NCI-H82 treated with DMSO at 0.1 percent for 48 hours (cell line): Measurements from ENCODE around the gene DDX27.

Source experiments
- DNase-seq: peaks from one replicate; lab custom pipeline; 2025; ENCODE audit not compliant: unreplicated experiment; lab: John Stamatoyannopoulos, UW

DDX27 gene

DNA sequence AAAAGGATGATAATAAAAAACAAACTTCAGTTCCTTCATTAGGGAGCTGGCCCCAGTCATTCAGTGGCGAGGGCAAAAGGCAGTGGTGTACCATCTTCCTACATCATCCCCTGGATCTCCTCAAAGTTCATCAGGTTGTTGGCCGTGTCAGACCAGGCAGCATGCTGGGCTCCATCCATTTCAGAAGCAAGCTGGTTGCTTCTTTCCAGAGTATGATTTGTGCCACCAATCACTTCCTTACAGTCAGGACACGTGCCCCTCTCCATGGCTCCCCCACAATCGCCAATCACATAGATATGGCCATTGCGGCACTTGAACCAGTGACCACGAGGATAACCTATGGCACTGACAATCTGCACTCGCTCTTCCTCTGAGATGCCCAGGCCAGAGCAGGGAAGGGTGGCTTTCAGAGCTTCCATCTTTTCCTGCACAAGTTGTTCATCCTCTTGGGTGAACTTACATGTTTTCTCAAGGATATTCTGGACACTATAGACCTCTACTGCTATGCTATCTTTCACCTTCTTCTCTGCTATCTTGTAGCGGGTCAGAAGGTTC, 28.0 kb downstream of the DDX27 start:
- no peak for DNase-seq

DNA sequence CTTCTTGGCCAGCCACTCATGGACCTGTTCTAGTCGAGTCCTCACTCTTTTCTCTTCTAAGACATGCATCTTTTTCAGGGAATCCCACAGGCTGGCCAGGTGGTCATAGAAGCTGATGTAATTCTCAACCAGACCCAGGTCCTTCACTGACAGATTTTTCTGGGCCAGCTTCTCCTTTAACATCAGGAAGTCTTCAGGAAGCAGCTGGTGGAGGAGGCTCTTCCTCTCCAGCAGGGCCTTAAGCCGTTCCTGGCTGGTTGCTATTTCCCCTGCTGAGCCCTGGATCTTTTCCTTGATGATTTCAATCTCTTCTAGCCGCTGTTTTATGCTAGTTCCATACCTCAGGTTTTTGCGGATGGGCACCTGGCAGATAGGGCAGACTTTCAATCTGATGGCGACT, 28.6 kb downstream of the DDX27 start:
- no peak for DNase-seq

DNA sequence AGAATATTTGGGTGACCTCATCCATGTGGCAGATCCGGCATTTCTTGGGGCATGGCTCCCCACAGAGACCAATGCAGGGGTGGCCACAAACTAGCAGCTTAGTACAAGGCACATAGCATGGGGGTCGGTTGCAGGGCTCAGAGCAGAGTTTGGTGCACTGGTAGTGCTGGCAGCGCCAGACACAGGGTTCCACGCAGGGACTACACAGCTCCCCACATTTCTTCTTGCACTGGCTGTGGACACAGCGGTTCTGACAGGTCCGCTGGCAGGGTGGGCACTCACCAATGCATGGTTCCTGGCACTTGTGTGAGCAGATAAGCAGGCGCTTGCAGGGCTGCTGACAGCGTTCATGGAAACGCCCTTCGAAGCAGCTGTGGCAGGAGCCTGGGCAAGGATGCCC, 29.1 kb downstream of the DDX27 start:
- no peak for DNase-seq

DNA sequence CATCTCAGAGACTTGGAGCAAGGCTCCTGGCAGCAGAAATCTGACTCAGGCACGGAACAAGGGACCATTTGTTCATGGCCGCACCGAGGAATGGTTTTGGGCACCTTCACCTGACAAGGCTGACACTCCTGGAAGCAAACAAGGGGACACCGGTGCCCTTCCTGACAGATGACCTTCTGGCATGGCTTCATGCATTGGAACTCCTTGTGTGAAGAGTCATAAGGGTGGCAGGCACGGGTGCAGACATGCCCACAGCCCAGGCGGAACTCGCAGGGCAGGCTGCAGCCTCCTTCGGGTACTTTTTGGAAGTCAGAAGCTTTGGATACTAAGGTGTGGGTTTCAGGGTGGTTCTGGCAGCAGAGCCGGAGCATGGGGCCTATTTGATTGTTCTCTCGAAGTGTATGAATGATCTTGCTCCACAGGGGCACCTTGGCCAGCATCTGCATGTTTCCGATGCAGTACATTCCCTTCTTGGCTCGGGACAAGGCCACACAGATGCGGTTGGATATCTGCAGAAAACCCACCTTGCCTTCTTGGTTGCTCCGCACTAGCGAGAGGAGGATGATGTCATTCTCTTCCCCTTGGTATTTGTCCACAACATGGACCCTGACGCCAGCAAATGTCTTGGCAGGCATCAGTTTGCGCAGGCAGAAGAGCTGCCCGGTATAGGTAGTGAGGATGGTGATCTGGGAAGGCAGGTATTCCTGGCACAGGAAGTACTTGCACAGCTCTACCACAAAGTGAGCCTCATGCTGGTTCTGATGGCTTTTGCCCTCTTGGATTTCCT, 29.9 kb downstream of the DDX27 start:
- DNase-seq = no peak

DNA sequence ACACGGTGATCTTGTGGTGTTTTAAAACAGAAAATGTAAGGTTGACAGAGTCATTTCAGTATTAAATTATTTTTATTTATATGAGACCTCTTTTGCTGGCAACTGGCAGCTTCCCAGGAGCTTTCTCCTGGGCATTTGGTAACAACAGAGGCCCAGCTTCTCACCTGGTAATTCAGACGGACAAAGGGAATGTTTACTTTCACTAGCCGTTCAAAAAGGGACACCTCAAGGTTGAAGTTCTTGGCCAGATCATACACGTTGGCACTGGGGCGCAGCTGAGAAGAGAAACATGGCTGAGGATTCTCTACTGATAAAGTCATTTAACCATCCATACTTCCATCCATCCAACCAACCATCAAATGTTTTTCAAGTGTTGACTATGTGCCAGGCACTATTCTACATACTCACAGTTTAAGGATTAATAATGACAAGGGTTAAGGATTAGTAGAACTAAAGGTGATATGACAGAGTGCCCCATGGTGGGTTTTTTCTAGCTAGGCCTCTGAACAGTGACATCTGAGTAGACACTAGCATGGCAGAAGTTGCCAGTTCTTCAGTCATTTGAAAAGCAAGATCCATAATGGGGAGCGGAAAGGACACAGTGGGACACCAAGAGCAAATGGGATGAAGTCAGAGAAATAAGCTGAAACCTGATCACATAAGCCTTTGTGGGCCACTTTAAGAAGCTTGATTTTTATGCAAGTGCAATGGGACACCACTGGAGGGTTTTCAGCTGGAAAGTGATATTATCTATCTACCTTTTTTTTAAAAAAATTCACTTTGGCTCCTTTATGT, 33.5 kb downstream of the DDX27 start:
- DNase-seq = no peak

DNA sequence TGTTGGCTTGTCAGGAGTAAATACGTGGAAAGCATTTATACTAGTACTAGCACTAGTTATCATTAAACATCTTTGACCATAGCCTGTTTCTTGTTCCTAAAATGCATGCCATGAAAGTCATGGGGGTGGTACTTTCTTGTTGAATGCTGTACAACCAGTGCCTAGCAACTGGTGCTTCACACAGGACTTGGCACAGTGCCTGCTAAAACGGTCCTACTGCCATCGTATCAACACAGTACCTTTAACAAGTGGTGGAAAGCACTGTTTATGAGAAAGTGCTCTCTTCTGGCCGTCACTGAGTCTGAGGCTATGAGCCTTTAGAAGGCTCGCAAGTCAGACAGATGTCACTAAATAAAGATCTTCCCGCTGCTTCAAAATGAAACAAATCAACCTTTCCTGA, 37.0 kb downstream of the DDX27 start:
- no peak for DNase-seq

DNA sequence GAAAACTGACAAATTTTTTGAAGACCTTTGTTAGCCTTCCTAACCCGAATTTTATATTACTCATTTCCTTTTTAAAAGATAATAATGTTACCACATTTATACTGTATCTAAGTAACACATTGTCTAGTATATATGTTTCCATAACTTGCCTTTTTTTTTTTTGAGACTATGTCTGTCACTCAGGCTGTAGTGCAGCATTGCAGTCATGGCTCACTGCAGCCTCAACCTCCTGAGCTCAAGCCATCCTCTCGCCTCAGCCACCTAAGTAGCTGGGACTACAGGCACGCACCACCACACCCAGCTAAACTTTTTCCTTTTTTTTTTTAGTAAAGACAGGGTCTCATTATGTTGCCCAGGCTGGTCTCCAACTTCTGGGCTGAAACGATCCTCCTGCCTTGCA, 40.1 kb downstream of the DDX27 start:
- DNase-seq = no peak

DNA sequence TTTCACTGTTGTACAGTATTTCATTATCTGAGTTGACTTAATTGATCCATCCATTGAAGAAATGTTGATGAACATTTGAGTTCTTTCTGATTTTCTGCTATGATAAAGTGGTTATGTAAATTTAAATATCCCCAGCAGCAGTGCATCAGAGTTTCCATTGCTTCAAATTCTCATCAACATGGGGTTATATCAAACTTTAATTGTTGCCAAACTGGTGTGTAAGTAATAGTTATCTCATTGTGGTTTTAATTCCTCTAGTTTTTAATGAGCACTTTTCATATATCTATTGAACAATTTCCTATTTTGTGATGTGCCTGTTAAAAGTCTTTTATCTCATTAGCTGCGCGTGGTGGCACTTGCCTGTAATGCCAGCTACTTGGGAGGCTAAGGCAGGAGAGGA, 40.6 kb downstream of the DDX27 start:
- DNase-seq = no peak

DNA sequence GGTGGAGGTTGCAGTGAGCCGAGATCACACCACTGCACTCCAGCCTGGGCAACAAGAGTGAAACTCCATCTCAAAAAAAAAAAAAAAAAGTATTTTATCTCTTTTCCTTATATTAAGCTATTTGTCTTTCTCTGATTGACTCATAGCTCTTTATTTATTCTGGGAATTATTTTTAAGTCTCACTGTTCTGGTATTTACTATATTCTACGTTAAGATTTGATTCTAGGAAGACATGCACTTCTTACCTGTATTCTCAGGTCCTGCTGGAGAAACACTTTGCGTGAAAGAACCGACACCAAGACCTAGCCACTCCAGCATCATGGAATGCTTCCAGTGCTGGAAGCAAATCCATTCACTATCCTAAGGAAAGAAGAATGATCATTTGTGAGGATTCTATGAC, 41.0 kb downstream of the DDX27 start:
- DNase-seq = no peak

DNA sequence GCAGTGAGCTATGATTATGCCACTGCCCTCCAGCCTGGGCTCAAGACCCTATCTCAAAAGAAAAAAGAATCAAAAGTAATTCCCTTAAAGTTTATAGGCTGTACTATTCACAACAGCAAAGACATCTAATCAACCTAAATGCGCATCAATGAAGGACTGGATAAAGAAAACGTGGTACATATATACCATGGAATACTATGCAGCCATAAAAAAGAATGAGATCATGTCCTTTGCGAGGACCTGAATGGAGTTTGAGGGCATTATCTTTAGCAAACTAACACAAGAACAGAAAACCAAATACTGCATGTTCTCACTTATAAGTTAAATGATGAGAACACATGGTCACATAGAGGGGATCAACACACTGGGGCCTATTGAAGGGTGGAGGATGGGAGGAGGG, 42.0 kb downstream of the DDX27 start:
- no peak for DNase-seq

DNA sequence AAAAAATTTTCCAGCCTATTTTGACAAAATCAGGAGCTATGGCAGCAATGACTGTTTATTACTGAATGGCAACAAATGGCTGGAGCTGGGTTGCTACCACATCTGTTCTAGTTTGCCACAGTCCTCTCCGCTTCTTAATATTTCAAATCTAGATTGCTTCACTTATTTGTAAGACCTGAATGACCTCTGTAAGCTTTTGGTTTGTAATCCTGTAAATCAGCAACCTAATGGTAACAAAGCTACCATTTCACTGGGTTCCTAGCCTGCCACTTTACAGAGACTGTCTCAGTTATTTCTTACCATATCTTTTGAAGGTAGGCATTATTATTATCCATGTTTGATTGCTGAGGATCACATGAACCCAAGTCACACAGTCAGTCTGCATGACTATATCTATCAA, 43.2 kb downstream of the DDX27 start:
- DNase-seq = no peak

DNA sequence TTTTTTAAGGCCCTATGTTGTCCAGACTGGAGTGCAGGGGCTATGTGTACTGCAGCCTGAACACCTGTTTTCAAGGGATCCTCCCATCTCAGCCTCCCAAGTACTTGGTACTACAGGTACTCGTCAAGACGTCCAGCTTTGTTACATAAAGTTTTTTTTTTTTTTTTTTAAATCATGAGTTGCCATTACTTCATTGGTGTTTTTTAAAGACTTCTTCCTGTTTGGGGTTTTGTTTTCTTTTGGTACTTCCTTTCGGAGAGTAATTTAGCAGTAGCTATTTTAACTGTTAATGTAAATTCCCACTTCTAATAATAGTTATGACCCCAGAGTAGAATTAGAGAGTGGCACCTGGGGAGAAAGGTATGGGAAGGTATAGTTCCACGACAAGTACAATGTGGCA, 48.1 kb downstream of the DDX27 start:
- DNase-seq = no peak

DNA sequence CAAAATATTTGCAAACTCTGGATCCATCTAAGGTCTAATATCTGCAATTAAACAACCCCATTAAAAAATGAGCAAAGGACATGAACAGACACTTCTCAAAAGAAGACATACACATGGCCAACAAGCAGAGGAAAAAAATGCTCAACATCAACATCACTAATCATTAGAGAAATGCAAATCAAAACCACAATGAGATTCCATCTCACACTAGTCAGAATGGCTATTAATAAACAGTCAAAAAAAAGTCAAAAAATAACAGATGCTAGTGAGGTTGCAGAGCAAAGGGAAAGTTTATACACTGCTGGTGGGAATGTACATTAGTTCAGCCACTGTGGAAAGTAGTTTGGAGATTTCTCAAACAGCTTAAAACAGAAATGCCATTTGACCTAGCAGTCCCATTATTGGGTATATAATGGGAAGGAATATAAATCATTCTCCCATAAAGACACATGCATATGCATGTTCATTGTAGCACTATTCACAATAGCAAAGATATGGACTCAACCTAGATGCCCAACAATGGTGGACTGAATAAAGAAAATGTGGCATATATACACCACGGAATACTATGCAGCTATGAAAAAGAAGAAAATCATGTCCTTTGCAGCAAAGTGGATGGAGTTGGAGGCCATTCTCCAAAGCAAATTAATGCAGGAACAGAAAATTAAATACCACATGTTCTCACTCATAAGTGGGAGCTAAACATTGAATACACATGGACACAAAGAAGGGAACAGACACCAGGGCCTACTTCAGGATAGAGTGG, 49.6 kb downstream of the DDX27 start:
- no peak for DNase-seq

DNA sequence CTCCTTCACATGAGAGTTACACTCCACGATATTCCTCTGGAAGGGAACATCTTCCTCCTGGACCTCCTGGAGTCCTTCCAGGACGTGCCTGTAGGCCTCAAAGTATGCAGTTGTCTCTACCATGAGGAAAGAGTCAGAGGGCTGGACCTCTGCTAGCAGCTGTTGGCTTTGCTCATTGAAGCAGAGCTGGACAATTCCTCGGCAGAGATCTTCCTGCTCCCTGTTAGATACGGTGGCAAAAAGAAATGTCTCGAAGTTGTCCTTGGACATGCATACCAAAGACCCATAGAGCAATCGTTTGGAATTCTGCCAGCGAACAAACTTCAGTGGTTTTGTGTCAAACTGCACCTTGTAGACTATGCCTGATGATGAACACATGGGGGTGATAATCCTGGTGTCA, 51.0 kb downstream of the DDX27 start:
- no peak for DNase-seq

DNA sequence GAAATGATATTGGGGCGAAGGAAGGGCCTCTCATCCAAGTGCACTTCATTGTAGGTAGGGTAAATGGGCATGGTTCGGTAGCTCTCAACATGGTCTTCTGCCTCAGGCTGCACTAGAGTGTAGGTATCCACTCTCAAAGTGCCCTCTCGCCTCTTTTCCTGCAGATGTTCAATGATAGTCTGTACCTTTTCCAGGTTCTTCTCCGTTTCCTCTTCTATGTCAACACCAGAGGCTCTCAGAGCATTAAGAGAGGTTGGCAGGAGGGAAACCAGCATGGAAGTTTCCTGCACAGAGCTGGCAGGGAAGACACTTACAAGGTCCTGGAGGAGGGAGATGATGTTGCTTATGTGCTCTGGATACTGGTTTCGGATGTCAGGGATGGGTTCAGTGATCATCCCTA, 51.5 kb downstream of the DDX27 start:
- DNase-seq = no peak

DNA sequence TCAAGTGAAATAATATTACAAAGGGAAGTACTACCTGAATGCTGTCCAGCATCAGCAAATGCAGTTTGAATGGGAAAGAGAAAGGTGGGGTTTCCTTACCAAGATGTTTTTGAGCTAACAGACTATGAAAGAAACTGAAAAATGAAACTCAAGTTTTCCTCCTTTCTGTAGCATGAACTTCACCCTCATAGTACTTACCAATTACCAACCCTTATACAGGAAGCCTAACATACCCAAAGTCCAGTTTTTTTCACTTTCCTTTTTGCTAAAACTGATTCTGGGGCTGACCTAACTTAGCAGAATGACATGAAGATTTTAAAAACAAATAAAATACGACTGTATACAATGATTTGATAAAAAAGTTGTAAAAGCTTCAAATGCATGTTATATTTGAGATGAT, 53.4 kb downstream of the DDX27 start:
- DNase-seq = no peak

DNA sequence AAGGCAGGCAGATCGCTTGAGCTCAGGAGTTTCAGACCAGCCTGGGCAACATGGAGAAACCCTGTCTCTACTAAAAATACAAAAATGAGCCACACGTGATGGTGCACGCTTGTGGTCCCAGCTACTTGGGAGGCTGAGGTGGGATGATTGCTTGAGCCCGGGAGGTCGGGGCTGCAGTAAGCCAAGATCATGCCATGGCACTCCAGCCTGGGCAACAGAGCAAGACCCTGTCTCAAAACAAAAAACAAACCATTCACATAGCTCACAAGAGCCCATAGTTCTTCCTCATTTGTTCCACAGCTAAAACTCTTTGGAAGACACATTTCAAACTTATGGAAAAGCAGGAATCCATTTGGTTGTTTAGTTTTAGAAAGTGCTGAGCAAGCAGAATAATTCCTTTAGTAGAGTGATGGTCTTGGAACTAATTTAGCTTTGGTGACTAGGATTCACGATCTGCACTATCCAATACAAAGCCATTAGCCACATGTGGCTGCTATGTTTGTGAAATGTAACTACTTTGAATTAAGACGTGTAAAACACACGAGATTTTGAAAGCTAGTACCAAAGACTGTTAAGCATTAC, 54.6 kb downstream of the DDX27 start:
- DNase-seq = no peak

DNA sequence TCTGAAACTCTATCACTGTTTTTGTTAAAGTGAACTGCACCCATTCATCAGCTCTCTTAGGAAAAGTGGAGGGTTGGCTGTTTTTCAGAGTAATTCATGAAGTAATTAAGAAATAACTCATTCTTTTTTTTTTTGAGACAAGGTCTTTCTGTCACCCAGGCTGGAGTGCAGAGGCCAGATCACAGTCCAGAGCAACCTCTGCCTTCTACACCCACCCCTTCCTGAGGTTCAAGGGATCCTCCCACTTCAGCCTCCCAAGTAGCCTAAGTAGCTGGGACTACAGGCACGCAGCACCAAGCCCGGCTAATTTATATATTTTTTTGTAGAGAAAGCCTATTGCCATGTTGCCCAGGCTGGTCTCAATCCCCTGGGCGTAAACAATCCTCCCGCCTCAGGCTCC, 56.0 kb downstream of the DDX27 start:
- DNase-seq = no peak

DNA sequence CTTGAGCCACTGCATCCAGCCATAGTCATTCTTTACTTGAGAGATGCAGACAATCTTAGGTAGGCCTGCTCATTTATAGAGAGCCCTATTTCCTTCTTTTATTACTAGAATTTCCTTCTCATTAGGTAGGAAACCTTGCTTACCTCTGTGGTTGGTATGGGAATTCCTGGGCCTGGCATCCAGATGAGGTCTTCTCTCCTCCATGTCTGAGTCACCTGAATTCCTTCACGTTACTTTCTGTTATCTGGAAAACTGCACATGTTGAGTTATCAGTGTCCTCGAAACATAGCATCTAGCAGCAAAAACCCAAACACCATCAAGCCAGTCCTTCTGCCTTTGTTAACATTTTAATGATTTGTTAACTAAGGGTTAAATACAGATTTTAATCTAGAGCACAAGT, 56.4 kb downstream of the DDX27 start:
- no peak for DNase-seq

DNA sequence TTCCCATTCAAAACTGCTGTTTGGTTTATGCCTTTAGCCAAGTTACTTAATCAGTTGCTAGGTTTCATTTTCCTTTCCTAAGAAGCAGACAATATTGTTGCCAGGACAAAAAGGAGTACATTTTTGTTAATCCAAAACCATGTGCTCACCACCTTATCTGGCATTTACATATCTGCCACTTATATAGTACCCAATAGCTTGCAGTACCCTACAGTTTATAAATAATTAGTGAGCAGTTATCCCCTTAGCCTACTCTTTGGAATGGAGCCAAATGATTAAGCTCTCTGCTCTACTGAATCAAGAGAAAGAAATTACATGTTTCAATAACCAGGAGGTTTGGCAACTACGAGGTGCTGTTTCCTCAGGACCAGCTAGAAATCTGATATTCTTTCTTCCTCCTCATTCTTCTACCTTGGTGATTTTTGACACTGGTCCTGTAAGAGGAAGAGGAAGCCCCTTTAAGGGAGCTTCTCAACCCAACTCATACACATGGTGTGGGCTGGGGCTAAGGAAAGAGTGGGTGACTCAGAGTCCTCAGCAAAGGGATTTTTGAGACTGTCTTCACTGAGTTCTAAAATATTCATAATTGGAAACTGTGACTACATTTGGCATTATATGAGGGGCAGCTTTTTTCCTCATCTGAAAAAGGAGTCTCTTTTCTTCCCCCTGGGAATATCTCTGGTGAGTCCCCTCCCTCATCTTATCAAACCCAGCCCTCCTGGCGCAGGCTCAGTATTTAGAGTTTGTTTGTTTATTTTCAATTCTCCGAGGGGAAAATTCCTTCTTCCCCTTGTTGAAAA, 57.1 kb downstream of the DDX27 start:
- peak; percentile 78 for DNase-seq
